T-helper 1 cell (primary cell): ENCODE measurements around the gene ZNF236.
A peak's percentile ranks its signal among the peaks of the same experiment; 100 is the strongest.

Experiments
- DNase-seq, 5 donors: peaks; one replicate each; pipeline ENCODE4 v3.0.0-alpha.2; 2012 to 2020

The ZNF236 gene

GRCh38 chr18:76992226-76993084, 170.1 kb downstream of the ZNF236 start:
- DNase-seq: no peak

- DNase-seq: no peak
Measured at GRCh38 chr18:76993085-76993382, 170.7 kb downstream of the ZNF236 start.

GRCh38 chr18:76993573-76993972, 171.2 kb downstream of the ZNF236 start:
- DNase-seq: no peak

- no peak for DNase-seq
Measured at GRCh38 chr18:76994086-76994654, 171.8 kb downstream of the ZNF236 start.

GRCh38 chr18:76995896-76996295, 173.5 kb downstream of the ZNF236 start:
- no peak for DNase-seq

- no peak for DNase-seq
Measured at GRCh38 chr18:76996429-76996828, 174.1 kb downstream of the ZNF236 start.

- DNase-seq: no peak
Measured at GRCh38 chr18:76997951-76998808, 175.8 kb downstream of the ZNF236 start.

GRCh38 chr18:76999077-76999476, 176.7 kb downstream of the ZNF236 start:
- DNase-seq: no peak

GRCh38 chr18:77000527-77000926, 178.2 kb downstream of the ZNF236 start:
- peak in 4 of 5 donors; percentile 37 to 50 (median 42) for DNase-seq

GRCh38 chr18:77001041-77001440, 178.7 kb downstream of the ZNF236 start:
- DNase-seq: no peak

GRCh38 chr18:77001979-77002378, 179.6 kb downstream of the ZNF236 start:
- DNase-seq: no peak

- no peak for DNase-seq
Measured at GRCh38 chr18:77002496-77002895, 180.1 kb downstream of the ZNF236 start.

- no peak for DNase-seq
Measured at GRCh38 chr18:77003316-77003715, 181.0 kb downstream of the ZNF236 start.

GRCh38 chr18:77004555-77005380, 182.4 kb downstream of the ZNF236 start:
- DNase-seq: peak in 1 of 5 donors; percentile 44

GRCh38 chr18:77005651-77006195, 183.4 kb downstream of the ZNF236 start:
- DNase-seq: no peak

- no peak for DNase-seq
Measured at GRCh38 chr18:77006305-77007175, 184.2 kb downstream of the ZNF236 start.

- DNase-seq: no peak
Measured at GRCh38 chr18:77007251-77007650, 184.9 kb downstream of the ZNF236 start.

GRCh38 chr18:77008006-77008405, 185.6 kb downstream of the ZNF236 start:
- no peak for DNase-seq

GRCh38 chr18:77008576-77009315, 186.4 kb downstream of the ZNF236 start:
- DNase-seq: no peak

GRCh38 chr18:77009675-77010074, 187.3 kb downstream of the ZNF236 start:
- DNase-seq: no peak

- no peak for DNase-seq
Measured at GRCh38 chr18:77012120-77012519, 189.8 kb downstream of the ZNF236 start.
